Common myeloid progenitor, CD34-positive (primary cell): ENCODE data around the gene CUZD1.

Experiments
- CTCF ChIA-PET: fragments of 350-600 bp; sonication (Branson Sonifier 250); formaldehyde crosslinking; loops from one replicate; lab custom pipeline; 2021; ENCODE audit warnings: antibody characterized with exemption; lab: Charles Lee
- POLR2A ChIA-PET: fragments of 350-600 bp; sonication (Branson Sonifier 250); formaldehyde crosslinking; loops from one replicate; lab custom pipeline; 2021; ENCODE audit warnings: antibody characterized with exemption; lab: Charles Lee
- DNase-seq, 3 donors: peaks; one replicate each; pipeline versions ENCODE4 v3.0.0 to v3.0.0-alpha.2; 2013
- H3K27ac ChIP-seq, 2 experiments: 1 replicate in 1 of 2; 2 replicates in 1 of 2; pipeline ENCODE4 v1.7.0; 2013; ENCODE audit warnings: inconsistent platforms in 2 of 2, low read length in 2 of 2, mild to moderate bottlenecking in 2 of 2, low read depth in 1 of 2, moderate library complexity in 1 of 2; ENCODE audit not compliant: severe bottlenecking in 2 of 2, insufficient read depth in 1 of 2, poor library complexity in 1 of 2
- H3K27me3 ChIP-seq, 5 experiments: replicated peaks in 2 of 5; 1 replicate in 3 of 5; 2 replicates in 2 of 5; pipeline versions ENCODE4 v1.6.1 to v1.7.0; 2013; ENCODE audit warnings: low read length in 4 of 5, mild to moderate bottlenecking in 2 of 5, moderate library complexity in 2 of 5, inconsistent platforms in 1 of 5; ENCODE audit not compliant: insufficient read depth in 5 of 5, control insufficient read depth in 4 of 5
- H3K36me3 ChIP-seq, 4 experiments: 1 replicate in 2 of 4; 2 replicates in 2 of 4; pipeline versions ENCODE4 v1.6.1 to v1.7.0; 2013; ENCODE audit warnings: low read length in 3 of 4, control low read depth in 1 of 4, mild to moderate bottlenecking in 1 of 4; ENCODE audit not compliant: control insufficient read depth in 4 of 4, insufficient read depth in 4 of 4
- H3K4me1 ChIP-seq, 4 experiments: 1 replicate in 3 of 4; 2 replicates in 1 of 4; pipeline versions ENCODE4 v1.6.1 to v1.7.1; 2013; ENCODE audit warnings: low read length in 3 of 4, mild to moderate bottlenecking in 3 of 4, control low read depth in 1 of 4, inconsistent platforms in 1 of 4, moderate library complexity in 1 of 4; ENCODE audit not compliant: control insufficient read depth in 4 of 4, insufficient read depth in 4 of 4; ENCODE audit errors: control extremely low read depth in 1 of 4
- H3K4me3 ChIP-seq, 7 experiments: 1 replicate in 4 of 7; 2 replicates in 3 of 7; pipeline versions ENCODE4 v1.5.1 to v1.7.0; 2013; ENCODE audit warnings: mild to moderate bottlenecking in 7 of 7, low read length in 6 of 7, moderate library complexity in 6 of 7, inconsistent platforms in 2 of 7, low read depth in 2 of 7, control low read depth in 1 of 7; ENCODE audit not compliant: insufficient read depth in 4 of 7, control insufficient read depth in 1 of 7; ENCODE audit errors: extremely low read depth in 1 of 7
- H3K9me3 ChIP-seq, 5 experiments: 1 replicate in 4 of 5; 2 replicates in 1 of 5; pipeline versions ENCODE4 v1.6.1 to v1.7.1; 2013; ENCODE audit warnings: low read length in 4 of 5, mild to moderate bottlenecking in 2 of 5, inconsistent platforms in 1 of 5, low read depth in 1 of 5, moderate library complexity in 1 of 5; ENCODE audit not compliant: control insufficient read depth in 4 of 5, insufficient read depth in 2 of 5; ENCODE audit errors: control extremely low read depth in 1 of 5
- WGBS: methylation state at CpG from one replicate; pipeline ENCODE4 v1.1.5; 2013; ENCODE audit not compliant: insufficient coverage; 5-methylcytosine and 5-hydroxymethylcytosine counted together

CUZD1 gene

GRCh38 chr10:122854648-122855047 lies 9.0 kb upstream of the CUZD1 start:
- ChIA-PET POLR2A (no interaction called here), CTCF (interaction anchor here (1.4 kb wide), 1 partner anchor 10 kb away, joined by 3 read pairs; no protein-coding TSS in a partner anchor)
- Histone ChIP-seq H3K36me3 (peaks cover 6 to 36% (median 16%) of the 10 kb centered on the region in 4 experiments), H3K9me3 (peaks cover 0 to 4% (median 0%) of the 10 kb centered on the region in 5 experiments), H3K27me3 (no peaks in the 10 kb centered on the region), H3K4me3 (no peak overlapping the region), H3K27ac (no peak overlapping the region), H3K4me1 (peaks cover 0 to 3% (median 0%) of the 10 kb centered on the region in 4 experiments)
- 100% methylated on average over 4 of the region's 5 CpGs for WGBS
- DNase-seq: no peak

- Histone ChIP-seq H3K4me3 (no peak overlapping the region), H3K36me3 (peaks cover 5 to 36% (median 16%) of the 10 kb centered on the region in 4 experiments), H3K27me3 (no peaks in the 10 kb centered on the region), H3K27ac (no peak overlapping the region), H3K9me3 (peaks cover 0 to 4% (median 0%) of the 10 kb centered on the region in 5 experiments), H3K4me1 (peaks cover 0 to 10% (median 4%) of the 10 kb centered on the region in 4 experiments)
- POLR2A ChIA-PET: no interaction called here
- DNase-seq: peak in 2 of 3 donors; percentile 5 to 18
- no CpG with 5 or more reads among the region's 1 CpG for WGBS
- CTCF ChIA-PET: no interaction called here
Observed at GRCh38 chr10:122853665-122854313, 8.1 kb upstream of the CUZD1 start.

- no peak overlapping the region for H3K27ac ChIP-seq
- ChIA-PET POLR2A (no interaction called here), CTCF (interaction anchor here (1.2 kb wide), 1 partner anchor 11 kb away, joined by 3 read pairs; no protein-coding TSS in a partner anchor)
- H3K27me3 ChIP-seq: no peaks in the 10 kb centered on the region
- H3K9me3 ChIP-seq: peaks cover 0 to 4% (median 0%) of the 10 kb centered on the region in 5 experiments
- peaks cover 0 to 26% (median 19%) of the 10 kb centered on the region in 4 experiments for H3K4me1 ChIP-seq
- DNase-seq: no peak
- H3K36me3 ChIP-seq: peaks cover 3 to 33% (median 16%) of the 10 kb centered on the region in 4 experiments
- no peak overlapping the region for H3K4me3 ChIP-seq
- 100% methylated on average over 2 of the region's 2 CpGs for WGBS
Observed at GRCh38 chr10:122852261-122852660, 6.6 kb upstream of the CUZD1 start.

DNA sequence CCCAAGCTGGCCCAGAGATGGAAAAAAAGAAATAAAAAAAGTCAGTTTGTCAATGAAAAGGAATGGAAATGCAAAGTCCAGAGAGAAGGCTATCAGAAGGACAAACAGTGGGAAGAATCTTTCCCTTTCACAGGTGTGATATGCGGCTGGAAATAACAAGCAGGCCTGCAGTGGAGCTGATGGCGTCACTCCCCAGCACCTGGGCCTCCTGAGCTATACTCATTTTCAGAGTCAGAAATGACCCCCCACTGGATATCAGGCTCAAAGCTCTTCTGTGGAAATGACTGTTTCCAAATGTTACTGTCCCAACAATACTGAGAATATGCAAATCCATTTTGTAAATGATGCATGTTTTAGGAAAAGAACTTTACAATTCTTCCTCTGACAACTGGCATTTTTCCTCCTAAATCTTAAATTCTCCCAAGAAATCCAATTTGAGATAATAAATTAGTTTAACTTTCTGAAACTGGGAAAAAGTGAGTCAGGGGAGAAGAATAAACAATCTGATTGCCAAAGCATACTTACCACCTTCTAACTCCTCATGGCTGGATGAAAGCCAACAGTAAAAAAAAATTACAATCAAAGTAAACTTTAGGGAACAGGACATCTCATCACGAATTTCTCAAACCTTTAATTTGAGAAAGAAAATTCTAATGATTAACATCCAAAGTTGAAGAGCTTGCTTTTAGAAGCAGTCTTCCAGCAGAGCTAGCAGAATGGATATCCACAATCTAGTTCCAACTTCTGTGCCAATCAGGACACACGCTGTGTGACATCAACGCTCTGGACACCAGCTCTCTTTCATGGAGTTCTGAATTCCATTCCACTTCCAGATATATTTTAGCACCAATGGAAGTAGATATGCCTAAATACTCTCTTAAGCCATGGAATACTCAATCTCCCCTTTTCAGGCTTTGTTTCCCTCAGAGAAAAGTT lies 5.3 kb upstream of the CUZD1 start:
- WGBS: 100% methylated on average over 4 of the region's 5 CpGs
- DNase-seq: no peak
- H3K27me3 ChIP-seq: no peaks in the 10 kb centered on the region
- H3K4me3 ChIP-seq: no peak overlapping the region
- peaks cover 0 to 4% (median 0%) of the 10 kb centered on the region in 5 experiments for H3K9me3 ChIP-seq
- ChIA-PET CTCF (interaction anchor here (1.2 kb wide), 2 partner anchors 9 to 12 kb away, joined by 3 to 4 read pairs; no protein-coding TSS in a partner anchor), POLR2A (no interaction called here)
- H3K4me1 ChIP-seq: peaks cover 0 to 34% (median 24%) of the 10 kb centered on the region in 4 experiments
- H3K27ac ChIP-seq: no peak overlapping the region
- peaks cover 3 to 29% (median 16%) of the 10 kb centered on the region in 4 experiments for H3K36me3 ChIP-seq

GRCh38 chr10:122849900-122850605 lies 4.4 kb upstream of the CUZD1 start:
- peaks cover 0 to 4% (median 0%) of the 10 kb centered on the region in 5 experiments for H3K9me3 ChIP-seq
- no peak for DNase-seq
- CTCF ChIA-PET: interaction anchor here (1.2 to 1.7 kb wide), 2 partner anchors 10 kb away, joined by 4 read pairs; no protein-coding TSS in a partner anchor
- no peak overlapping the region for H3K27ac ChIP-seq
- WGBS: 95% methylated on average over 11 of the region's 12 CpGs
- H3K36me3 ChIP-seq: peaks cover 3 to 26% (median 15%) of the 10 kb centered on the region in 4 experiments
- H3K27me3 ChIP-seq: no peaks in the 10 kb centered on the region
- H3K4me1 ChIP-seq: peaks cover 0 to 34% (median 24%) of the 10 kb centered on the region in 4 experiments
- POLR2A ChIA-PET: no interaction called here
- H3K4me3 ChIP-seq: no peak overlapping the region

DNA sequence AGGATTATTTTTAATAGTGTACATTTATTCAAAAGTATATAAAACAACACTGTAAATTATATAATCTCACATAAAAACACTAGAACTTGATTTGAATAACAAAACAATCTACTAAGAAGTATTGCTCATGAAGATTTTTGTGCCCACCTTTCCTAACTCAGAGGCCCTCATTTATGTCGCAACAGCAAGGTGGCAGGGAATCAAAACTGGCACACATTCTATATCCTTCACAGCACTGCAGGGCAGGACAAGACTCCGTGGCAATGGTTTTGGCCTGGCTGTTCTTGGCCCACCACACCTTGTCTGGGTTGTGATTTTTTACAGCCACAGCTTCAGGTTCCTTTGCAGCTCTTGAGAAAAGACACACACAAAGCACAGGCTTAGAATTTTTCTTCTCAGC lies 3.4 kb upstream of the CUZD1 start:
- DNase-seq: peak in 2 of 3 donors; percentile 5 to 32
- peaks cover 3 to 20% (median 11%) of the 10 kb centered on the region in 4 experiments for H3K36me3 ChIP-seq
- no peaks in the 10 kb centered on the region for H3K27me3 ChIP-seq
- peaks cover 0 to 34% (median 24%) of the 10 kb centered on the region in 4 experiments for H3K4me1 ChIP-seq
- ChIA-PET POLR2A (no interaction called here), CTCF (interaction anchor here (1.1 to 1.7 kb wide), 2 partner anchors 11 to 131 kb away, joined by 3 to 4 read pairs; partner anchors contain the start of gene PSTK)
- WGBS: 60% methylated on average over 1 of the region's 2 CpGs
- peaks cover 0 to 4% (median 0%) of the 10 kb centered on the region in 5 experiments for H3K9me3 ChIP-seq
- H3K4me3 ChIP-seq: no peak overlapping the region
- no peak overlapping the region for H3K27ac ChIP-seq
